ENCODE data around the gene UIMC1.

UIMC1 gene

DNA sequence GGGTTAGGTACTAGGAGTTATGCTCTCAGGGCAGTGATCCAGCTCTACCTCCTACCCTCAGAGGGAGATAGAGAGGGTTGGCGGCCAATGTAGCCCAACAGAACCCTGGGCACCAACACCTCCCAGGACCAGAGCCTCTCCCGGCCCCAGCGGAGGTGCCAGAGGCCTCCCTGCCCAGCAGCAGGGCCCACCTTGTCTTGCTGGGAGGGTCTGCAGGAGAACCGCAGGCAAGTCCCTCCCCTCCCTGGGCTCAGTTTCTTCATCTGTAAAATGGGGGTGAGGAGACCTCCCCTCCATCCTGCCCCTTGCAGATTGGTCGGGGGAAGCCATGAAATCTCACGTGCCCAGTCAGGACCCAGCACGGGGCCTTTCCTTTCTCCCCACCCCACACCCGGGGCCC, 141.8 kb downstream of the UIMC1 start:
- 0 out of 2 replicates have a peak, but pooled peaks cover 3% of the 10 kb centered on the region for H3K36me3 ChIP-seq
- no peaks in the 10 kb centered on the region for H3K27me3 ChIP-seq
- no peaks in the 10 kb centered on the region for H3K9me3 ChIP-seq
- DNase-seq: no peak
- no peak overlapping the region for H3K4me3 ChIP-seq (ENCODE audit: low read depth, low read length)
- TF ChIP-seq, protein P1, sequence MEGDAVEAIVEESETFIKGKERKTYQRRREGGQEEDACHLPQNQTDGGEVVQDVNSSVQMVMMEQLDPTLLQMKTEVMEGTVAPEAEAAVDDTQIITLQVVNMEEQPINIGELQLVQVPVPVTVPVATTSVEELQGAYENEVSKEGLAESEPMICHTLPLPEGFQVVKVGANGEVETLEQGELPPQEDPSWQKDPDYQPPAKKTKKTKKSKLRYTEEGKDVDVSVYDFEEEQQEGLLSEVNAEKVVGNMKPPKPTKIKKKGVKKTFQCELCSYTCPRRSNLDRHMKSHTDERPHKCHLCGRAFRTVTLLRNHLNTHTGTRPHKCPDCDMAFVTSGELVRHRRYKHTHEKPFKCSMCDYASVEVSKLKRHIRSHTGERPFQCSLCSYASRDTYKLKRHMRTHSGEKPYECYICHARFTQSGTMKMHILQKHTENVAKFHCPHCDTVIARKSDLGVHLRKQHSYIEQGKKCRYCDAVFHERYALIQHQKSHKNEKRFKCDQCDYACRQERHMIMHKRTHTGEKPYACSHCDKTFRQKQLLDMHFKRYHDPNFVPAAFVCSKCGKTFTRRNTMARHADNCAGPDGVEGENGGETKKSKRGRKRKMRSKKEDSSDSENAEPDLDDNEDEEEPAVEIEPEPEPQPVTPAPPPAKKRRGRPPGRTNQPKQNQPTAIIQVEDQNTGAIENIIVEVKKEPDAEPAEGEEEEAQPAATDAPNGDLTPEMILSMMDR (IDR thresholded peaks at IDR 0.05; ENCODE audit: low read depth, low read length): no peak
- peaks cover 15% of the 10 kb centered on the region for H3K4me1 ChIP-seq

DNA sequence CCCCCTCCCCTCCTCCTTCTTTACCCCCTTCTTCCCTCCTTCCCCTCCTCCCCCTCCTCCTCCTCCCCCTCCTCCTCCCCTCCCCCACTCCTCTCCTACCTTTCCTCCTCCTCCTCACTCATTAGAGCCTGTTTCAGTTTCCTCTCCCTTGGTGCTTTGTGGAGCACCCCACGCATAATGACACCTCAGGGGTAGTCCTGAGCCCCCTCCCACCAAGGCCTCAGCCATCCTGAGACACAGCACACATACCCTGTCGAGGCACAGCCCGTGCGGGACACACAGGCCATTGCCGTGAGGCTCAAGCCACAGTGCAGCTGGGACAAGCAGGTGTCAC, 142.8 kb downstream of the UIMC1 start:
- TF ChIP-seq, protein P1 (IDR thresholded peaks at IDR 0.05; ENCODE audit: low read depth, low read length): no peak
- Histone ChIP-seq H3K9me3 (no peaks in the 10 kb centered on the region), H3K27me3 (no peaks in the 10 kb centered on the region), H3K4me1 (peaks cover 15% of the 10 kb centered on the region), H3K36me3 (0 out of 2 replicates have a peak, but pooled peaks cover under 1% of the 10 kb centered on the region), H3K4me3 (ENCODE audit: low read depth, low read length) (no peak overlapping the region)
- DNase-seq: no peak

DNA sequence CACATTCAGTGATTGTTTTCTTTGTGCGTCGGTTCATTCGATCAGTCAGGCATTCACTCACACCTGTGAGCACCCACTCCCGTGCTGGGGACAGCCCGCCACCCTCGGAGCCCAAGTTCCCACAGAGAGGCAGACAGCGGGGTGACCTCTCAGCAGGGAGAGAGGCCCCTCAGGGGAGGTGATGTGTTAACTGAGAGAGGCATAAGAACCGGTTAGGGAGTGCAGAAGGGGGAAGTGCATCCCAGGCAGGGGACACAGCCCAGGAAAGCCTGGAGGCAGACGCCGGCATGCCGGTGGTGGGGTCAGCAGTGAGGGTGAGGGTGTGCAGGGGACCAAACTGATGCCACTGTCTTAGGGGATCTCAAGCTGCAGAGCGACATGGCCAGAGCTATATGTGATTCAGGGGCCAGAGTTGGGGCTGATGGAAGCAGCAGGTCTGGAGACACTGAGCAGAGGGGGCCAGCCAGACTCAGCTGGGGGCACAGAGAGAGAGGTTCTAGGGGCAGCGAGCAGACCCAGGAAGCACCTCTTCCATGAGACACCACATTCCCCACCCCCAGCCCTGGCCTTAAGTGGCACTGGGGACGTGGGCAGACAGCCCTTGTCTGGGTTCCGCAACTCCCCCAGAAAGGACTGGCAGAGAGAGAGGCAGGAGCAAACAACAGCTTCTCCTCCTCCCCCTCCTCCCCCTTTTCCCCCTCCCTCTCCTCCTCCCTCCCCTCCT, 143.4 kb downstream of the UIMC1 start:
- TF ChIP-seq, protein P1 (IDR thresholded peaks at IDR 0.05; ENCODE audit: low read depth, low read length): no peak
- H3K27me3 ChIP-seq: no peaks in the 10 kb centered on the region
- H3K9me3 ChIP-seq: no peaks in the 10 kb centered on the region

GRCh38 chr5:176862330-176862995, 144.1 kb downstream of the UIMC1 start:
- Histone ChIP-seq H3K36me3 (no peaks in the 10 kb centered on the region), H3K9me3 (no peaks in the 10 kb centered on the region), H3K27me3 (no peaks in the 10 kb centered on the region), H3K4me3 (ENCODE audit: low read depth, low read length) (no peak overlapping the region), H3K4me1 (peaks cover 12% of the 10 kb centered on the region)
- TF ChIP-seq, protein P1 (IDR thresholded peaks at IDR 0.05; ENCODE audit: low read depth, low read length): no peak
- DNase-seq: no peak

More for the DNA sequence above, 143.4 kb downstream of the UIMC1 start:
- peaks cover 15% of the 10 kb centered on the region for H3K4me1 ChIP-seq
- no peak for DNase-seq
- H3K4me3 ChIP-seq (ENCODE audit: low read depth, low read length): no peak overlapping the region
- no peaks in the 10 kb centered on the region for H3K36me3 ChIP-seq

- TF ChIP-seq, protein P1 (IDR thresholded peaks at IDR 0.05; ENCODE audit: low read depth, low read length): no peak
- Histone ChIP-seq H3K27me3 (no peaks in the 10 kb centered on the region), H3K36me3 (no peaks in the 10 kb centered on the region)
Measured at GRCh38 chr5:176861276-176861675, 145.3 kb downstream of the UIMC1 start.

DNA sequence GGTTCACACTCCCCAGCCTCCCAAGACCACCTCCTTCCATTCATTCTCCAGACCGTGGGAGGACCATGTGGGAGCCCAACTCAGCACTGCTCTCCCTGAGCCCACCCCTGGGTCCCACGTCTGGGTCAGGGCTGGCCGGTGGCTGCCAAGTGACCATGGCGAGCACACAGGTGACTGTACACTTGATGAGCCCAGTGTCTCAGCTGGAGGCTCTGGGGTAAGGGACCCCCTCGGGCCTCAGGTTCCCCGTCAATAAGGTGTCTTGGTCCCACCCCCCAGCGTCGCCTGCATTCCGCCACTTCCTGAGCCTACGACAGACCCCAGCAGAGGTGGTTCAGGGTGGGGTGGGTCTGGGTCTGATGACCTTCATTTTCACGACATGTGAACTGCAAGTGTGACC, 146.2 kb downstream of the UIMC1 start:
- no peaks in the 10 kb centered on the region for H3K4me1 ChIP-seq
- no peak overlapping the region for H3K4me3 ChIP-seq (ENCODE audit: low read depth, low read length)
- TF ChIP-seq, protein P1 (IDR thresholded peaks at IDR 0.05; ENCODE audit: low read depth, low read length): no peak
- no peaks in the 10 kb centered on the region for H3K36me3 ChIP-seq
- no peaks in the 10 kb centered on the region for H3K27me3 ChIP-seq
- DNase-seq: no peak
- no peaks in the 10 kb centered on the region for H3K9me3 ChIP-seq

More at GRCh38 chr5:176861276-176861675, 145.3 kb downstream of the UIMC1 start:
- H3K4me3 ChIP-seq (ENCODE audit: low read depth, low read length): no peak overlapping the region
- no peaks in the 10 kb centered on the region for H3K9me3 ChIP-seq
- H3K4me1 ChIP-seq: peaks cover 4% of the 10 kb centered on the region
- no peak for DNase-seq

Measured in BE2C (cell line).